ENCODE measurements around the gene ABRAXAS1.

ABRAXAS1 gene

GRCh38 chr4:83456184-83456501, 28.8 kb downstream of the ABRAXAS1 start:
- no peak for TF ChIP-seq REST (IDR thresholded peaks at IDR 0.05; ENCODE audit: insufficient read depth in 1 of 2, low read depth in 2 of 2, low read length in 2 of 2)
- TF ChIP-seq FOXP2 (optimal IDR thresholded peaks at IDR 0.05; ENCODE audit: borderline replicate concordance, extremely low read depth, extremely low read length, insufficient read depth) = no peak
- no peak for TF ChIP-seq TAF1 (IDR thresholded peaks at IDR 0.05; ENCODE audit: borderline replicate concordance, insufficient read depth, low read length)
- no peak; the same call in 1 of the 2 replicates for TF ChIP-seq POLR2AphosphoS5 (IDR thresholded peaks at IDR 0.05; ENCODE audit: low read depth, low read length)
- TF ChIP-seq SIN3A (IDR thresholded peaks at IDR 0.05; ENCODE audit: borderline replicate concordance, insufficient read depth, low read length) = no peak

- TF ChIP-seq SIN3A (IDR thresholded peaks at IDR 0.05; ENCODE audit: borderline replicate concordance, insufficient read depth, low read length) = peak; percentile 93
- peak; percentile 96 for TF ChIP-seq TAF1 (IDR thresholded peaks at IDR 0.05; ENCODE audit: borderline replicate concordance, insufficient read depth, low read length)
- TF ChIP-seq REST (IDR thresholded peaks at IDR 0.05; ENCODE audit: insufficient read depth in 1 of 2, low read depth in 2 of 2, low read length in 2 of 2) = peak in 1 of 2 experiments; percentile 70; a peak in 2 of 4 replicates
- TF ChIP-seq POLR2AphosphoS5 (IDR thresholded peaks at IDR 0.05; ENCODE audit: low read depth, low read length) = peak; percentile 95
- TF ChIP-seq FOXP2 (optimal IDR thresholded peaks at IDR 0.05; ENCODE audit: borderline replicate concordance, extremely low read depth, extremely low read length, insufficient read depth) = no peak
Observed at GRCh38 chr4:83455281-83456183, 29.4 kb downstream of the ABRAXAS1 start, which contains the start of the genes HELQ and MRPS18C. Gene HELQ, minus strand, starts transcription at chr4:83455823. Its CDS starts 130 bp downstream, at chr4:83455693. Gene MRPS18C, plus strand, starts transcription at chr4:83456058. Its CDS starts 20 bp downstream, at chr4:83456078.

DNA sequence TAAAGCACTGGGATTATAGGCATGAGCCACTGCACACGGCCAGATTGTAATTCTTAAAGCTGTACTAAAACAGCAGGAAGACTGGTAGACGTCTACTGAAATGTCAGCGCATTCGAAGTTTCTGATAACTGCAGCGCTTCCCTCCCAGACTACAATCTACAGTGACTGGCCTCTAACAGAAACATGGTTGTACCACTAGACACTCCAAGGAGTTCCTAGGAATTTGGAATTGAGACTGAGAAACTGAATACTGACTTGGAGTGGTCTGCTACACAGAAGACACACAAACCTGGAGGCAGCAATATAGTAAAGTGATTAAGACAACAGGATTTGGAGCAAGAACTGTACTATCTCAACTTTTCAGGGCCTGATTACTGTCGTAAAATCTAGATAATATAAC, 30.2 kb downstream of the ABRAXAS1 start:
- TF ChIP-seq SIN3A (IDR thresholded peaks at IDR 0.05; ENCODE audit: borderline replicate concordance, insufficient read depth, low read length) (no peak), REST (IDR thresholded peaks at IDR 0.05; ENCODE audit: insufficient read depth in 1 of 2, low read depth in 2 of 2, low read length in 2 of 2) (no peak), POLR2AphosphoS5 (IDR thresholded peaks at IDR 0.05; ENCODE audit: low read depth, low read length) (no peak), FOXP2 (optimal IDR thresholded peaks at IDR 0.05; ENCODE audit: borderline replicate concordance, extremely low read depth, extremely low read length, insufficient read depth) (no peak), TAF1 (IDR thresholded peaks at IDR 0.05; ENCODE audit: borderline replicate concordance, insufficient read depth, low read length) (no peak)

- no peak for TF ChIP-seq FOXP2 (optimal IDR thresholded peaks at IDR 0.05; ENCODE audit: borderline replicate concordance, extremely low read depth, extremely low read length, insufficient read depth)
- no peak for TF ChIP-seq REST (IDR thresholded peaks at IDR 0.05; ENCODE audit: insufficient read depth in 1 of 2, low read depth in 2 of 2, low read length in 2 of 2)
- no peak for TF ChIP-seq SIN3A (IDR thresholded peaks at IDR 0.05; ENCODE audit: borderline replicate concordance, insufficient read depth, low read length)
- no peak for TF ChIP-seq POLR2AphosphoS5 (IDR thresholded peaks at IDR 0.05; ENCODE audit: low read depth, low read length)
- TF ChIP-seq TAF1 (IDR thresholded peaks at IDR 0.05; ENCODE audit: borderline replicate concordance, insufficient read depth, low read length) = no peak
Observed at GRCh38 chr4:83449009-83449408, 35.9 kb downstream of the ABRAXAS1 start.

Measured in PFSK-1 (cell line).